Retinal pigment epithelial cell (primary cell): ENCODE results near the gene LIPJ.

Experiments used
- DNase-seq: peaks from one replicate; pipeline ENCODE4 v3.0.0-alpha.2; 2010; ENCODE audit warnings: low read depth
- H3K4me3 ChIP-seq: 2 replicates; pipeline ENCODE4 v1.5.1; 2011; ENCODE audit warnings: mild to moderate bottlenecking, low read length, control low read depth, moderate library complexity
- CTCF ChIP-seq: conservative IDR thresholded peaks from 2 replicates; pipeline ENCODE4 v1.5.1; 2011; ENCODE audit warnings: low read depth, low read length, control low read depth, inconsistent platforms

Gene LIPJ

GRCh38 chr10:88545359-88545758 lies 41.2 kb upstream of the LIPJ start:
- no peak for DNase-seq
- no peak overlapping the region for H3K4me3 ChIP-seq
- TF ChIP-seq CTCF, result no peak

- no peak overlapping the region for H3K4me3 ChIP-seq
- TF ChIP-seq CTCF, result no peak
Measured at GRCh38 chr10:88546497-88546896, 40.1 kb upstream of the LIPJ start.

DNA sequence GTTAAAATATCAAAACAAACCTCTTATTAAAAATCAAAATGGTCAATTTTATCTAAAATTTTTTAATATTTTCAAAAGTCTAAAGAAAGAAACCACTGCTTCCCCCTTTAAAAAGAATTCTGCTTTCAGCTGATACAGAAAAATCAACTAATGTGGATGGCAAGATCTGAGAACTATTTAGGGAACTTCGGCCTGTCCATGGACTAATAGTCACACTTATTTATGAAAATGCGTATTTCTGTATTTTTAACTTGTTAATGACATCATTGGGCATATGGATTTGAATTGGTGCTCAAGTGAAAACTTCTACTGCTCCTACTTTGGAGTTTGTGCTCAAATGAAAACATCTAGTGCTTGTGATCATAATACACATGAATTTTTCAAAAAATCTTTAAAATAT lies 35.3 kb upstream of the LIPJ start:
- H3K4me3 ChIP-seq, result no peak overlapping the region
- DNase-seq, result no peak
- TF ChIP-seq CTCF, result no peak

More at GRCh38 chr10:88546497-88546896, 40.1 kb upstream of the LIPJ start:
- no peak for DNase-seq

DNA sequence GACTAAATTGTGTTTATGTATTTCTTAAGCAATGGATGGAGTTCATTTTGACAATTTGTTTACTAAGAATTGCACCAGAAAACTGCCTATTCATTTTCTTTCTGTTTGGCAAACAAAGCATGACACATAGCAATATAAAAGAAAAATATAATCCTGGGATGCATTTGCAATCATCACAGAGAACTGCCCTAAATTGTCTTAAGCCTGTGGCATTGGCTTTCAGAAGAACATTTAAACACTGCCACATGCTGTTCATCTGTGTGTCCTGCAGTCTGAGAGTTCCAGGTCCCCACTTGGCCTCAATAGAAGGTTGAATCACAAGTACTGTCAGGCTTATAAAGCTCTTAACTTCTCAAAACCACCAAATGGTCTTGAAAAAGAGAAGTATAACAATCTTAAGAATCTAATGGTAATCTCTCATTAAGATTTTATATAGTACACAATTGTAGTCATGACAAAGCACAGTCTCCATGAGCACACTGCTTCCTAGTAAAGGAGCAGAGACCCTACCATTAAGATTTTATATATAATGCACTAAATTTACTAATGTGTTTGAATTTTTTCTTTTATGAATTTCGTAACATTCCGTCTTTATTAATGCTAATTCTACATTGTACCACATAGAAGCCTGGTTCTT lies 33.3 kb upstream of the LIPJ start:
- peak; percentile 62 for DNase-seq
- TF ChIP-seq CTCF, result peak; percentile 87
- no peak overlapping the region for H3K4me3 ChIP-seq

DNA sequence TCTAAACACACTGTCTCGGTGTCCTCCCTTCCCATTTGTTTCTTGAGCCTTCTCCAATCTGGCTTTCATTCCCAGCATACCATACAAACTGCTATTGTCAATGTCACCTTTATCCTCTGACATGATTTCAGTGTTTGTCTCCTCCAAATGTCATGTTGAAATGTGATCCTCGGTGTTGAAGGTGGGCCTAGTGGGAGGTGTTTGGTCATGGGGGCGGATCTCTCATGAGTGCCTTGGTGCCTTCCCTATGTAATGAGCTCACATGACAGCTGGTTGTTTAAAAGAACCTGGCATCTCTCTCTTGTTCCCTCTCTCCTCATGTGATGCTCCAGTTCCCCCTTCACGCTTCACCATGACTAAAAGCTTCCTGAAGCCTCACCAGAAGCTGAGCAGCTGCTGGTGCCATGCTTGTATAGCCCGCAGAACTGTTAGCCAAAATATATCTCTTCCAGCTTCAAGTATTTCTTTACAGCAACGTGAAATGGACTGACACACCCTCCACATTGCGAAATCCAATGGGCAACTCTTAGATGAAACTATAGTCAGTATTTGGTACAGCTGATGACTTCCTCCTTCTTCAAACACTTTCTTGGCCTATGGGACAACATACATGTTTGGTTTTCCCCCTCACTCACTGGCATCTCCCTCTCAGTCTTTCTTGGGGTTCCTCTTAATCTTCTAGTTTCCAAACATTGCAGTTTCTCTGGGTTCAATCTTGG lies 31.2 kb upstream of the LIPJ start:
- no peak for TF ChIP-seq CTCF
- DNase-seq, result no peak
- no peak overlapping the region for H3K4me3 ChIP-seq

DNA sequence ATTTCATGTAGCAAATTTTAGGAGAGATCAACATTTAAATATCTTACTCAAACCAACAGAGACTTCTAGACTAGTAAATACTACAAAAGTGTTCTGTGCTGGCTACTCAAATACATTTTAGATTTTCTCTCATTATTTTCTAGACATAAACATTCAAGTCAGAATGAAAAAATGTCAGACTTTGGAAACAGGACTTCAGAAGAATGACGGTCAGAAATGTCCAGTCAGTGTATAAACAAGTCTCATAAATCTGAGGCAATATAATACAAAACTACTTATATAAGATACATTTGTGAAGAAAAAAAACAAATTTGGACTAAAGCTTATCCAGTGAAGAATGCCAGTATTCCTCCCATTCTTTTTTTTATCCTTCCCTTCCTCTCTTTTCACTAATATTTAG lies 29.3 kb upstream of the LIPJ start:
- DNase-seq, result no peak
- H3K4me3 ChIP-seq, result no peak overlapping the region
- no peak for TF ChIP-seq CTCF

DNA sequence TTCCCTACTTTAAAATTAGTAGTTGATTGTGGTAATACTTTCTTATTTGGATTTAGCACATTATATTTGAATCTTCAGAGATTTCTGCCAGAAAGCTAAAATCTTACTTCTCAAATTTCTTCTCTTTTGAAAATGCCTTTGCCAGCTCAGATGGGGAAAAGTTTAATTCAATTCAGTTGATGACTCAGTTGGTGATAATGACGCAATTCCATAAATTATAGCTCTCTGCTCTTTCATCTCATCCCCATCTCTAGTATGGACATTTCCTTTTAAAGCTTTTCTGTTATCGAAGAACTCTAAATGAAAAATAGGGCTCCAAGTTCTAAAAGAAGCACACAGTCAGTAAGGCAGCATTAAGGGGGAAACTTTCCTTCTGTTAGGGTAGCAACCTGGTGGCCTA lies 28.9 kb upstream of the LIPJ start:
- DNase-seq, result no peak
- H3K4me3 ChIP-seq, result no peak overlapping the region
- no peak for TF ChIP-seq CTCF
